GM20000 (cell line): Measurements from ENCODE around the gene PITX3.
A peak's percentile ranks its signal among the peaks of the same experiment; 100 is the strongest.

Experiments used
- DNase-seq: peaks from one replicate; pipeline ENCODE4 v3.0.0; 2012; ENCODE audit warnings: low spot score
- CTCF ChIP-seq: IDR thresholded peaks from 2 replicates; pipeline ENCODE4 v1.5.1; 2012; ENCODE audit warnings: mild to moderate bottlenecking, control low read depth; ENCODE audit errors: extremely low read depth, missing control alignments

Gene PITX3

GRCh38 chr10:102245082-102245931 is 4.0 kb upstream of the PITX3 start, which contains the start of gene GBF1:
Gene GBF1 (plus strand): TSS chr10:102245532. CDS start chr10:102258939, 13,407 bp downstream.
- DNase-seq, result peak; percentile 96
- TF ChIP-seq CTCF, result no peak

DNA sequence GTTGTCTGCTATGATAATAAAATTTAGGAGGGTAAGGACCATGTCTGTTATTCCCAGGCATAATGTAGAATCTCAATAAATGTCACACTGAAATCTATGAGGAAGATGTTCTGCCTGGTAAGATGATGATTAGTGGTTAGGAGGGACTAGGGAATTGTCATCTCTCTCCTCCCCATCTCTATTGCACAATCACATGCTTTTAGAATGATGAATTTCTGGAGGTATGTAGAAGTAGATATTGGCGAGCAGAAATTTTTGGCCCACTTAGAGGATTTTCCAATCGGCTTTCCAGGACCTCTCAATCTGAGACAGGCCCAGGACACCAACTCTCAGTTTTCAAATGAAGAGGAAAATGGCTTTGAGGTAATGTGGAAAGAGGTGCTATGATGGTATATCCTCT is 2.0 kb upstream of the PITX3 start:
- no peak for TF ChIP-seq CTCF
- no peak for DNase-seq

DNA sequence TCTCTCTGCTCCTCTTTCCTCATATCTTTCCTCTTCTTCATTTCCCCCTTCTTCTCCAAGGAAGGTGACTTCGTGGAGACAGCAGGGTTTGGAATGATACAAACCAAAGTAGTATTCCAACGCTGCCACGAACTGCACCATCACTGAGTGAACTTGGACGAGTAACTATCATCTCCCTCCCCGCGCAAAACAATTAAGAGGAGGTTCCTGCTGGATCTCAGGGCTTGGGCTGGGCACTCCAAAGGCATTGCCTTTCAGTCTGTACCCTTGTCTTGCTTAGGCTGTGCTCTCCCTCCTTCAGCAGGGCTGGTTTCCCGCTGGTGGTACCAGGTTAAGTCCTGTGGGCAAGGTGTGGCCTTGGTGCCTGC is 790 bp upstream of the PITX3 start:
- no peak for TF ChIP-seq CTCF
- DNase-seq, result no peak

GRCh38 chr10:102241032-102241443 is 274 bp downstream of the PITX3 start:
- no peak for TF ChIP-seq CTCF
- no peak for DNase-seq

- no peak for TF ChIP-seq CTCF
- no peak for DNase-seq
These were observed 763 bp downstream of the PITX3 start for GRCh38 chr10:102240467-102241031.

- no peak for TF ChIP-seq CTCF
- DNase-seq, result no peak
These were observed 3.5 kb downstream of the PITX3 start for GRCh38 chr10:102237711-102238252.

GRCh38 chr10:102236006-102236405 is 5.3 kb downstream of the PITX3 start:
- no peak for TF ChIP-seq CTCF

More at GRCh38 chr10:102236006-102236405, 5.3 kb downstream of the PITX3 start:
- no peak for DNase-seq
